ENCODE results near the gene U2SURP. TPM values are rescaled to one million over a fixed set of nuclear protein-coding genes. Genes with fewer than 3 reads are reported as not detected.
A peak's percentile ranks its signal among the peaks of the same experiment; 100 is the strongest.
"Not testable (repeated sequence)": the region's sequence is repeated elsewhere in the genome, so short reads cannot be mapped to it uniquely, and the experiment has no call there.

U2SURP gene
- total RNA-seq, 1 experiment from 2014 or later: 135 TPM

DNA sequence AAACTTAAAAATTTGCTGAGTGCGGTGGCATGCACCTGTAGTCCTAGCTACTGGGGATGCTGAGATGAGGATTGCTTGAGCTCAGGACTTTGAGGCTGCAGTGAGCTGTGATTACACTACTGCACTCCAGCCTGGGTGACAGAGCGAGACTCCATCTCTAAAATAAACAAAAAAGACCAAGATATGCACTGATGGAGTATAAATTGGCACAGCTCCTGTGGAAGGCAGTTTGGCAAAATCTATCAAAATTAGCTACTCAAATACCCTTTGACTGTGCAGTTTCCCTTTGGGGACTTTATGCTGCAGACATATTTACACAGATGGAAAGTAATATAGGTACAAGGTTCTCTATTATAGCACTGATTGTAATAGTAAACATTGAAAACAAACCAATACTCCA is 18.1 kb upstream of the U2SURP start:
- Histone ChIP-seq H3K9me3 (ENCODE audit: low read length) (no peaks in the 10 kb centered on the region), H3K4me2 (ENCODE audit: low read depth, low read length, poor library complexity, severe bottlenecking) (no peak overlapping the region), H3K79me2 (ENCODE audit: low read length) (no peaks in the 10 kb centered on the region), H3K4me1 (ENCODE audit: low read length) (peaks cover 8% of the 10 kb centered on the region; the same call in 1 of the 2 replicates), H3K9ac (ENCODE audit: low read length) (no peak overlapping the region), H3K9me2 (replicated peaks; ENCODE audit: insufficient read depth, low read length) (no peaks in the 10 kb centered on the region), H3K4me3 (ENCODE audit: low read length) (no peak overlapping the region), H3K27me3 (ENCODE audit: low read length) (no peaks in the 10 kb centered on the region), H4K20me1 (ENCODE audit: insufficient read depth, low read depth, low read length) (no peaks in the 10 kb centered on the region), H2AFZ (ENCODE audit: low read length) (no peak overlapping the region), H3K36me3 (ENCODE audit: insufficient read depth, low read length) (no peaks in the 10 kb centered on the region), H3K27ac (ENCODE audit: low read length) (no peak overlapping the region)
- no peak for DNase-seq

DNA sequence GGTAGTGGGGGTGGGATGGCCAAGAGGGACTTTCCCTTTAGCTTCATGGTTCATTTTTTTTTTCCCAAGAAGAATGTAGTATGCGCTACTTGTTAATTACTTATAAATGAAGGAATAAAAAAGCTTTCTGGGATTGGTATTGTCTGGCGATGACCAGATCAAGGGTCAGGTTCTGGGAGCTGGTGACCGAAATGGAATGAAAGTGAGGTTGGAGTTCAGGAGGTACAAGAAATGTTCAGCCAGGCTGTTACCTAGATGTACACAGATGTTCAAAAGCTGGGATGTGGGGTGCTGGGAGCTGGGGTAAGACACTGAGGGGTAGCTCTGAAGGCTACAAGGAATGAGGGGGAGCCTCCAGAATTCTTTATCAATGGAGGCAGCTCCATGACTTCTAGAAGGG is 17.1 kb upstream of the U2SURP start:
- H3K4me3 ChIP-seq (ENCODE audit: low read length): no peak overlapping the region
- no peak for DNase-seq
- peaks cover 8% of the 10 kb centered on the region; the same call in 1 of the 2 replicates for H3K4me1 ChIP-seq (ENCODE audit: low read length)
- no peak overlapping the region for H2AFZ ChIP-seq (ENCODE audit: low read length)
- H3K79me2 ChIP-seq (ENCODE audit: low read length): no peaks in the 10 kb centered on the region
- H3K9me3 ChIP-seq (ENCODE audit: low read length): no peaks in the 10 kb centered on the region
- no peak overlapping the region for H3K9ac ChIP-seq (ENCODE audit: low read length)
- no peak overlapping the region for H3K27ac ChIP-seq (ENCODE audit: low read length)
- no peaks in the 10 kb centered on the region for H3K9me2 ChIP-seq (replicated peaks; ENCODE audit: insufficient read depth, low read length)
- H3K27me3 ChIP-seq (ENCODE audit: low read length): no peaks in the 10 kb centered on the region
- H3K4me2 ChIP-seq (ENCODE audit: low read depth, low read length, poor library complexity, severe bottlenecking): no peak overlapping the region
- H3K36me3 ChIP-seq (ENCODE audit: insufficient read depth, low read length): no peaks in the 10 kb centered on the region
- no peaks in the 10 kb centered on the region for H4K20me1 ChIP-seq (ENCODE audit: insufficient read depth, low read depth, low read length)

DNA sequence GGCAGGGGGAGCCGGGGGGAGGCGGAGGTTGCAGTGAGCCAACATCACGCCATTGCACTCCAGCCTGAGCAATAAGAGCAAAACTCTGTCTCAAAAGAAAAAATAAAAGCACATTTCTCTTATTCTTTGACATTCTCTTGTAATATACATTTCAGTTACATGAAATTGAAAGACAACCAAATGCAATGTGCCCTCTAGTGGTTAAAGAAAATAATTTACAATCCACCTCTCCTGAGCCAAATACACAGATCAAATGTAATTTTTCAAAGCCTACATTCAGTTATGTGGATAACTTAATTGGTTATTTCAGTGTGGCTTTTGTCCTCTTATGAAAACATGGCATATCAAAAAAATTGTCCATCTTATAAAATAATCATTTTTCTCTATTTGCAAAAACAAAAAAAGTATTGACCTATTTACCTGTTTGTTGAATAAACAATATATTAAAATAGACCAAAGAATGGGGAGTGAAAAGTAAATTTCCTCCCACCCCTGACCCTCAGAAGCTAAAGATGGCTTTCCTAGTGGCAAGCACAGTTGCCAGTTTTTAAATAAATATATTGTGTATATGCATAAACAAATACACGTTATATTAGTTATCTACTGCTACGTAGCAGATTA is 14.2 kb upstream of the U2SURP start:
- no peaks in the 10 kb centered on the region for H3K9me3 ChIP-seq (ENCODE audit: low read length)
- H3K4me1 ChIP-seq (ENCODE audit: low read length): peaks cover 8% of the 10 kb centered on the region; the same call in 1 of the 2 replicates
- no peak overlapping the region for H3K4me3 ChIP-seq (ENCODE audit: low read length)
- peak; percentile 78 for DNase-seq
- no peaks in the 10 kb centered on the region for H3K27me3 ChIP-seq (ENCODE audit: low read length)
- H3K36me3 ChIP-seq (ENCODE audit: insufficient read depth, low read length): no peaks in the 10 kb centered on the region
- H3K9me2 ChIP-seq (replicated peaks; ENCODE audit: insufficient read depth, low read length): no peaks in the 10 kb centered on the region
- H3K4me2 ChIP-seq (ENCODE audit: low read depth, low read length, poor library complexity, severe bottlenecking): peak overlapping the region; percentile 16
- peak overlapping the region; percentile 48; the same call in 1 of the 2 replicates for H2AFZ ChIP-seq (ENCODE audit: low read length)
- no peaks in the 10 kb centered on the region for H3K79me2 ChIP-seq (ENCODE audit: low read length)
- no peak overlapping the region for H3K9ac ChIP-seq (ENCODE audit: low read length)
- no peak overlapping the region for H3K27ac ChIP-seq (ENCODE audit: low read length)
- H4K20me1 ChIP-seq (ENCODE audit: insufficient read depth, low read depth, low read length): no peaks in the 10 kb centered on the region

DNA sequence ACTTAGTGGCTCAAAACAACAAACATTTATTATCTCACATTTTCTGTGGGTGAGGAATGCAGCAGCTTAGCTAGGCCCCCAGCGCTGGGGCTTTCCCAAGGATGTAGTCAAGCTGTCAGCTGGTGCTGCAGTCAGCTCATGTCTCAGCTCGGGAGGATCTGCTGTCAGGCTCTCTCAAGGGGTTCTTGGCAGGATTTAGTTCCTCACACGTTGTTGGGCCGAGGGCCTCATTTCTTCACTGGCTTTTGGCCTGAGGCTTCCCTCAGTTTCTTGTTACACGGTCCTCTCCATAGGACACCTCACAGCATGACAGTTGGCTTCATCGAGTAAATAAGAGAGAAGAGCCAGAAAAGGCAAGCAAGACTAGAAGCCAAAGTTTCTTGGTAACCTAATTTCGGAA is 13.7 kb upstream of the U2SURP start:
- H3K36me3 ChIP-seq (ENCODE audit: insufficient read depth, low read length): no peaks in the 10 kb centered on the region
- H3K27me3 ChIP-seq (ENCODE audit: low read length): no peaks in the 10 kb centered on the region
- H3K9me2 ChIP-seq (replicated peaks; ENCODE audit: insufficient read depth, low read length): no peaks in the 10 kb centered on the region
- no peak for DNase-seq
- no peaks in the 10 kb centered on the region for H3K79me2 ChIP-seq (ENCODE audit: low read length)
- H3K9ac ChIP-seq (ENCODE audit: low read length): no peak overlapping the region
- H3K4me1 ChIP-seq (ENCODE audit: low read length): peaks cover 8% of the 10 kb centered on the region; the same call in 1 of the 2 replicates
- no peaks in the 10 kb centered on the region for H3K9me3 ChIP-seq (ENCODE audit: low read length)
- H3K27ac ChIP-seq (ENCODE audit: low read length): no peak overlapping the region
- H3K4me3 ChIP-seq (ENCODE audit: low read length): no peak overlapping the region
- peak overlapping the region; percentile 48; the same call in 1 of the 2 replicates for H2AFZ ChIP-seq (ENCODE audit: low read length)
- H3K4me2 ChIP-seq (ENCODE audit: low read depth, low read length, poor library complexity, severe bottlenecking): peak overlapping the region; percentile 16
- H4K20me1 ChIP-seq (ENCODE audit: insufficient read depth, low read depth, low read length): no peaks in the 10 kb centered on the region

GRCh38 chr3:142988221-142988620 is 13.1 kb upstream of the U2SURP start:
- not testable (repeated sequence) for H3K9ac ChIP-seq (ENCODE audit: low read length); H3K27ac ChIP-seq (ENCODE audit: low read length); H2AFZ ChIP-seq (ENCODE audit: low read length); H3K4me1 ChIP-seq (ENCODE audit: low read length); H3K79me2 ChIP-seq (ENCODE audit: low read length); H3K4me2 ChIP-seq (ENCODE audit: low read depth, low read length, poor library complexity, severe bottlenecking); H4K20me1 ChIP-seq (ENCODE audit: insufficient read depth, low read depth, low read length); H3K36me3 ChIP-seq (ENCODE audit: insufficient read depth, low read length); H3K27me3 ChIP-seq (ENCODE audit: low read length); H3K9me2 ChIP-seq (replicated peaks; ENCODE audit: insufficient read depth, low read length); DNase-seq; H3K4me3 ChIP-seq (ENCODE audit: low read length); H3K9me3 ChIP-seq (ENCODE audit: low read length)

DNA sequence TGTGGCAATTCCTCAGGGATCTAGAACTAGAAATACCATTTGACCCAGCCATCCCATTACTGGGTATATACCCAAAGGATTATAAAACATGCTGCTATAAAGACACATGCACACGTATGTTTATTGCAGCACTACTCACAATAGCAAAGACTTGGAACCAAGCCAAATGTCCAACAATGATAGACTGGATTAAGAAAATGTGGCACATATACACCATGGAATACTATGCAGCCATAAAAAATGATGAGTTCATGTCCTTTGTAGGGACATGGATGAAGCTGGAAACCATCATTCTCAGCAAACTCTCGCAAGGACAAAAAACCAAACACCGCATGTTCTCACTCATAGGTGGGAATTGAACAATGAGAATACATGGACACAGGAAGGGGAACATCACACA is 12.5 kb upstream of the U2SURP start:
- H2AFZ ChIP-seq (ENCODE audit: low read length); H3K4me1 ChIP-seq (ENCODE audit: low read length); H3K9ac ChIP-seq (ENCODE audit: low read length); H3K36me3 ChIP-seq (ENCODE audit: insufficient read depth, low read length); H3K27me3 ChIP-seq (ENCODE audit: low read length); H3K9me3 ChIP-seq (ENCODE audit: low read length); H3K4me3 ChIP-seq (ENCODE audit: low read length); H3K9me2 ChIP-seq (replicated peaks; ENCODE audit: insufficient read depth, low read length); DNase-seq; H3K27ac ChIP-seq (ENCODE audit: low read length); H3K4me2 ChIP-seq (ENCODE audit: low read depth, low read length, poor library complexity, severe bottlenecking); H4K20me1 ChIP-seq (ENCODE audit: insufficient read depth, low read depth, low read length); H3K79me2 ChIP-seq (ENCODE audit: low read length): not testable (repeated sequence)

DNA sequence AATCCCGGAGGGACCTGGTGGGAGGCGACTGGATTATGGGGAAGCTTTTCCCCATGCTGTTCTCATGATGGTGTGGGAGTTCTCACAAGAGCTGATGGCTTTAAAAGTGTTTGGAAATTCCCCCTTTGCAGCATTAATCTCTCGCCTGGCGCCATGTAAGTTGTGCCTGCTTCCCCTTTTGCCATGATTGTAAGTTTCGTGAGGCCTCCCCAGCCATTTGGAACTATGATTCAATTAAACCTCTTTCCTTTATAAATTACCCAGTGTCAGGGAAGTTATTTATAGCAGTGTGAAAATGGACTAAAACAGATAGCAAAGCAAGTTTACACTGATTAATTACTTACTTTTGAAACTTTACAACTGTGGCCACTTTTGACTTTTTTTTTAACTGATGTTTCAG is 10.6 kb upstream of the U2SURP start:
- DNase-seq: no peak
- no peaks in the 10 kb centered on the region for H3K36me3 ChIP-seq (ENCODE audit: insufficient read depth, low read length)
- no peaks in the 10 kb centered on the region for H3K9me3 ChIP-seq (ENCODE audit: low read length)
- H3K27ac ChIP-seq (ENCODE audit: low read length): no peak overlapping the region
- no peaks in the 10 kb centered on the region for H3K79me2 ChIP-seq (ENCODE audit: low read length)
- H3K9ac ChIP-seq (ENCODE audit: low read length): no peak overlapping the region
- H3K9me2 ChIP-seq (replicated peaks; ENCODE audit: insufficient read depth, low read length): no peaks in the 10 kb centered on the region
- H4K20me1 ChIP-seq (ENCODE audit: insufficient read depth, low read depth, low read length): no peaks in the 10 kb centered on the region
- H2AFZ ChIP-seq (ENCODE audit: low read length): no peak overlapping the region
- H3K4me2 ChIP-seq (ENCODE audit: low read depth, low read length, poor library complexity, severe bottlenecking): no peak overlapping the region
- no peaks in the 10 kb centered on the region for H3K27me3 ChIP-seq (ENCODE audit: low read length)
- peaks cover 8% of the 10 kb centered on the region; the same call in 1 of the 2 replicates for H3K4me1 ChIP-seq (ENCODE audit: low read length)
- H3K4me3 ChIP-seq (ENCODE audit: low read length): no peak overlapping the region

DNA sequence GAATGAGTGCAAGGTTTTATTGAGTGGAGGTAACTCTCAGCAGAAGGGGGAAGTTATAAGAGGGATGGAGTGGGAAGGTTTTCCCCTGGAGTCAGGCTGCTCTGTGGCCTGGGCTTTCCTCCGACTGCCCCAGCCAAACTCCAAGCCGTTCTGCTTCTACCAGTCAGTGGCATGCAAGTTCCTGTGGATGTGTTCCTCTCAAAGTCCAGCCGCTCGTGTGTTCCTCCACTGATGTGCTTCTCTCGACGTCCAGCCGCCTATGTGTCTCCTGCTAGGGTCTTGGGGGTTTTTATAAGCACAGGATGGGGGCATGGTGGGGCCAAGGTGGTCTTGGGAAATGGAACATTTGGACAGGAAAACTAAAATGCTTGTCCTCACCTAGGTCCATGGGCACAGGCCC is 9.0 kb upstream of the U2SURP start:
- Histone ChIP-seq H3K4me3 (ENCODE audit: low read length) (no peak overlapping the region), H3K79me2 (ENCODE audit: low read length) (no peaks in the 10 kb centered on the region), H3K9me3 (ENCODE audit: low read length) (no peaks in the 10 kb centered on the region), H3K27ac (ENCODE audit: low read length) (no peak overlapping the region), H3K9ac (ENCODE audit: low read length) (no peak overlapping the region), H2AFZ (ENCODE audit: low read length) (no peak overlapping the region), H4K20me1 (ENCODE audit: insufficient read depth, low read depth, low read length) (no peaks in the 10 kb centered on the region), H3K9me2 (replicated peaks; ENCODE audit: insufficient read depth, low read length) (no peaks in the 10 kb centered on the region), H3K36me3 (ENCODE audit: insufficient read depth, low read length) (no peaks in the 10 kb centered on the region), H3K4me1 (ENCODE audit: low read length) (peaks cover 6% of the 10 kb centered on the region; the same call in 1 of the 2 replicates), H3K27me3 (ENCODE audit: low read length) (no peaks in the 10 kb centered on the region), H3K4me2 (ENCODE audit: low read depth, low read length, poor library complexity, severe bottlenecking) (no peak overlapping the region)
- DNase-seq: no peak
